ES-I3 (cell line): Measurements from ENCODE around the gene ZDHHC13.

Experiments
- H3K36me3 ChIP-seq: 2 replicates; pipeline ENCODE4 v1.6.1; 2013; ENCODE audit warnings: mild to moderate bottlenecking, low read length, control low read depth, moderate library complexity; ENCODE audit not compliant: insufficient read depth
- H3K4me1 ChIP-seq: 2 replicates; pipeline ENCODE4 v1.6.1; 2013; ENCODE audit warnings: mild to moderate bottlenecking, control low read depth, low read length; ENCODE audit not compliant: insufficient read depth
- H3K9ac ChIP-seq: 2 replicates; pipeline ENCODE4 v1.6.1; 2013; ENCODE audit warnings: low read depth, mild to moderate bottlenecking, low read length, moderate library complexity
- H3K9me3 ChIP-seq: 2 replicates; pipeline ENCODE4 v1.6.1; 2013; ENCODE audit warnings: mild to moderate bottlenecking, low read length, moderate library complexity; ENCODE audit not compliant: control insufficient read depth, insufficient read depth

The ZDHHC13 gene

DNA sequence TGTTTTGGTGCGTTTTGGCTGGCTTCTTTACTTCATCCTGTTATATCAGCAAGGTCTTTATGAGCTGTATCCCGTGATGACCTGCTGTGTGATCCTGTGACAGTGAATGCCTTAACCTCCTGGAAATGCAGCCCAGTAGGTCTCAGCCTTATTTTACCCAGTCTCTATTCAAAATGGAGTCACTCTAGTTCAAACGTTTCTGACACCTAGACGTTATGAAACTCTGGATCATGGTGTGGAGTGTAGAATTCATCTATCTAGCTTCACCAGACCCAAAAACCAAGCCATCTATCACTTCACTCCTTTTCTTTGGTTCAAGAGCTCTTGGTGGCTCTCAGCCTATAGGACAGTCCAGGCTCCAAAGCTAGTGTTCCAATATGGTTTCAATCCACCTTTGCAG lies 28.2 kb upstream of the ZDHHC13 start:
- no peaks in the 10 kb centered on the region for H3K36me3 ChIP-seq
- no peaks in the 10 kb centered on the region for H3K9me3 ChIP-seq
- H3K9ac ChIP-seq: no peak overlapping the region
- H3K4me1 ChIP-seq: no peaks in the 10 kb centered on the region

DNA sequence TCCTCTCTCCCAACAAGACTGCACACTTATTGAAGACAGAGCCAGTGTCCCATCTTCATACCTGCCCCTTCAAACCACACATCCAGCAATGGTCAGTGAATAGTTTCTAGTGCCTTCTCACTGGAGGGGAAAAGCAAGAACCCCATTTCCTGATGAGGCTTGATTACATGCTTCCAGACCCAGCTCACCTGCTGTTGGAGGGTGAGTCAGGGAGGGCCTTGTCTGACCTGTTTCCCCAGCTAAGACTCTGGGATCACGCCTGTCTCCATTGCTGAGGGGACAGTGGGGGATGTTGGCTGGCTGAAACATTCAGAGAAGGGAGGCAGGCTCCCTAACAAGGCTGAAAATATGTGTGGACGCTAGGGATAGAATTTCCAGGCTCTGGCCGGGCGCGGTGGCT lies 27.5 kb upstream of the ZDHHC13 start:
- H3K4me1 ChIP-seq: no peaks in the 10 kb centered on the region
- no peaks in the 10 kb centered on the region for H3K9me3 ChIP-seq
- no peak overlapping the region for H3K9ac ChIP-seq
- no peaks in the 10 kb centered on the region for H3K36me3 ChIP-seq

DNA sequence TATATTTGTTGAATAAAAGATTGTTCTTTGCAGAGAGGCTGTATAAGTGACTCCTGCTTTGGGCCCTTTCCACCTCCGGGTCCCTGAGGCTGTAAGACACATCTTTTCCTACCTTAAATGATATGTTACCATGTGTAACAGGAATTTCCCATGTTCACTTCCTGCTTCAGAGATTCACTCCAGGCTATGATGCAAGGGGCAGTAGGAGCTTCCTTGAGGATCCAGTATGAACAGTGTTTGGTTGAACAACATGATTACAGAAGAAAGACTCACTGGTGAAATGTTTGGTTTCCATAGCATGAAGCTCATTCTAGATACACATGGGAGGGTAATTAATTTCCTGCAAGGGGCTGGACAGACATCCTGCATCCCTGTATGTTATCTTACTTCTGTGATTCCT lies 25.6 kb upstream of the ZDHHC13 start:
- Histone ChIP-seq H3K4me1 (no peaks in the 10 kb centered on the region), H3K9ac (no peak overlapping the region), H3K9me3 (no peaks in the 10 kb centered on the region), H3K36me3 (no peaks in the 10 kb centered on the region)

- no peak overlapping the region for H3K9ac ChIP-seq
- H3K36me3 ChIP-seq: no peaks in the 10 kb centered on the region
Measured at GRCh38 chr11:19092342-19092741, 24.6 kb upstream of the ZDHHC13 start.

GRCh38 chr11:19092850-19093249 lies 24.1 kb upstream of the ZDHHC13 start:
- Histone ChIP-seq H3K4me1 (no peaks in the 10 kb centered on the region), H3K9me3 (no peaks in the 10 kb centered on the region), H3K9ac (no peak overlapping the region), H3K36me3 (no peaks in the 10 kb centered on the region)

More at GRCh38 chr11:19092342-19092741, 24.6 kb upstream of the ZDHHC13 start:
- Histone ChIP-seq H3K9me3 (no peaks in the 10 kb centered on the region), H3K4me1 (no peaks in the 10 kb centered on the region)

DNA sequence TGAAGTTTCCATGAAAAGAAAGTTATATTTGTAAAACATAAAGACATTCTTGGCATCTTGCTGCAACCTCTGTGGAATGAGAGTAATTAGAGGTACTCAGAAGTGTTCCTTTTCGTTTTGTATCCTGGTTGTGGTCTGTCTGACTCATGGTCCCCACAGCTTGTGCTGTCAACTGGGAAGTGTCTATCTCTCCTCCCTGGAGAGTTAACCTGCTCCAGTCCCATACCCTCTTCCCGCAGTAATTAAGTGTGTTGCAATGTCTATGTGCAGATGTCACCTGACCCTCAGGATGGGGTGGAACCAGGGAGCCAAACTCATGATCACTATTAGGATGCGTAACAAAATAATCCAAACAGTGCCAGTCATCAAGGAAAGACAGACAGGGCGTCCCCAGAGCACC lies 23.0 kb upstream of the ZDHHC13 start:
- H3K4me1 ChIP-seq: no peaks in the 10 kb centered on the region
- H3K9me3 ChIP-seq: no peaks in the 10 kb centered on the region
- H3K36me3 ChIP-seq: no peaks in the 10 kb centered on the region
- no peak overlapping the region for H3K9ac ChIP-seq

DNA sequence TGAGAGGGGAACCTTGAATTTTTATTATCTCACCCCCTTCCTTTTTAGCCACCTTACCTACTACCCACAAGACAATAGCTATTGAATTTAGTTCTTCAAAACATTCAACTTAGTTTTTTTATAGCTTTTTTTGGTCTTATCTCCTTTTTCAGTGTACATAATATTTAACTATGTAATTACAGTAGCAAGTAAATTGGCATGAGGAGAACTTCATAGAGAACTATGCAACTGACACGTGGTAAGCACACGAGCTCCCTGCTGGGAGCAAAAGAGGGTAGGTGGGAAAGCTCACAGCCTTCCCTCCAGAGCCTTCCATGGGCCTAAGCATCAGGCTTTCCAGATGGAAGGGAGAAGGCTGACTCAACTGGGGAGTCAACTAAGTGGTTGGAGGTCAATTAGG lies 22.1 kb upstream of the ZDHHC13 start:
- no peak overlapping the region for H3K9ac ChIP-seq
- no peaks in the 10 kb centered on the region for H3K36me3 ChIP-seq
- no peaks in the 10 kb centered on the region for H3K9me3 ChIP-seq
- no peaks in the 10 kb centered on the region for H3K4me1 ChIP-seq

DNA sequence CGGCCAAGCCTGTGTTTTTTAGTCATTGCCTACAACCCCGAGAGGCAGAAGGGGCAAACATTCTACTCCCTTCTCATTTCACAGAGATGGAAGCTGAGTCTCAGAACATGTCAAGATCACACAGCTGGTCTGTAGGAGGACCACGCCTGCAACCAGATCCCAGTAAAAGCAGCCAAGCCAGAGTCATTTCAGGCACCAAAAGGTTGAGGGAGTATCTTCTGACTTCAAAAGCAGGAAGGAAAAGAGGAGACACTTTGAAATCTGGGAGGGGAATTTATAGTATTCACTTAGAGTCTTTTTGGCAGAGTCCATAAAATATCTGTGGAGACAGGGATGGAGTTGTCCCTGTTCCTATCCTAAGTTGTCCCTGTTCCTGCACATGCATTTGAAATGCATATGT lies 17.9 kb upstream of the ZDHHC13 start:
- Histone ChIP-seq H3K9me3 (no peaks in the 10 kb centered on the region), H3K9ac (no peak overlapping the region), H3K36me3 (no peaks in the 10 kb centered on the region), H3K4me1 (no peaks in the 10 kb centered on the region)

GRCh38 chr11:19100885-19101284 lies 16.1 kb upstream of the ZDHHC13 start:
- no peaks in the 10 kb centered on the region for H3K36me3 ChIP-seq
- no peaks in the 10 kb centered on the region; the same call in 1 of the 2 replicates for H3K4me1 ChIP-seq
- no peak overlapping the region for H3K9ac ChIP-seq
- no peaks in the 10 kb centered on the region for H3K9me3 ChIP-seq

- Histone ChIP-seq H3K36me3 (no peaks in the 10 kb centered on the region), H3K9ac (no peak overlapping the region), H3K4me1 (no peaks in the 10 kb centered on the region; the same call in 1 of the 2 replicates), H3K9me3 (no peaks in the 10 kb centered on the region)
Measured at GRCh38 chr11:19101796-19102520, 15.0 kb upstream of the ZDHHC13 start.

GRCh38 chr11:19102521-19102900 lies 14.5 kb upstream of the ZDHHC13 start:
- Histone ChIP-seq H3K36me3 (no peaks in the 10 kb centered on the region), H3K9ac (no peak overlapping the region), H3K4me1 (no peaks in the 10 kb centered on the region; the same call in 1 of the 2 replicates), H3K9me3 (no peaks in the 10 kb centered on the region)

- Histone ChIP-seq H3K9ac (no peak overlapping the region), H3K36me3 (no peaks in the 10 kb centered on the region), H3K9me3 (no peaks in the 10 kb centered on the region)
Measured at GRCh38 chr11:19105011-19105410, 12.0 kb upstream of the ZDHHC13 start.

DNA sequence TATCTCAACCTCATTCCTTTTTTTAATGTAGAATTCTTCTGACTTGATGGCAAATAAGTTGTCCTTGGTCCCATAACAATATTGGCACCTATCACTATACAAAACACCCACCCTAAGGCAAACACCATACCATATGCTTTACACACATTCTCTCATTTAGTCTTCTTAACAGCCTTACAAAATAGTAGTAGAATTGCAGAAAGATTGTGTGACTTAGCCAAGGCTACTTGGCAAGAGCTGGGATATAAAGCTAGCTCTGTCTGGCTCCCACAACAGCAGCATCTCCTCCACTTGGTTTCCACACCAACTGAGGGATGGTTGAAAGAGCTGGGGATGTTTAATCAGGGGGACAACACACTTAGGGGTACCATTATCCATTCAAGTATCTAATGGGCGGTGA lies 9.8 kb upstream of the ZDHHC13 start:
- H3K4me1 ChIP-seq: no peaks in the 10 kb centered on the region; the same call in 1 of the 2 replicates
- no peaks in the 10 kb centered on the region for H3K9me3 ChIP-seq
- no peaks in the 10 kb centered on the region for H3K36me3 ChIP-seq
- no peak overlapping the region for H3K9ac ChIP-seq

More at GRCh38 chr11:19105011-19105410, 12.0 kb upstream of the ZDHHC13 start:
- H3K4me1 ChIP-seq: no peaks in the 10 kb centered on the region; the same call in 1 of the 2 replicates

- no peaks in the 10 kb centered on the region for H3K36me3 ChIP-seq
- H3K9ac ChIP-seq: no peak overlapping the region
- H3K4me1 ChIP-seq: no peaks in the 10 kb centered on the region; the same call in 1 of the 2 replicates
- no peaks in the 10 kb centered on the region for H3K9me3 ChIP-seq
Measured at GRCh38 chr11:19110295-19110694, 6.7 kb upstream of the ZDHHC13 start.

GRCh38 chr11:19111809-19112208 lies 5.2 kb upstream of the ZDHHC13 start:
- Histone ChIP-seq H3K36me3 (no peaks in the 10 kb centered on the region), H3K4me1 (no peaks in the 10 kb centered on the region), H3K9ac (no peak overlapping the region), H3K9me3 (no peaks in the 10 kb centered on the region)
